ENCODE data around the gene MRPL58. TPM values are rescaled to one million over a fixed set of nuclear protein-coding genes. Genes with fewer than 3 reads are reported as not detected.

MRPL58 gene
- total RNA-seq, 1 donor from 2014 or later, result 23.8 TPM

DNA sequence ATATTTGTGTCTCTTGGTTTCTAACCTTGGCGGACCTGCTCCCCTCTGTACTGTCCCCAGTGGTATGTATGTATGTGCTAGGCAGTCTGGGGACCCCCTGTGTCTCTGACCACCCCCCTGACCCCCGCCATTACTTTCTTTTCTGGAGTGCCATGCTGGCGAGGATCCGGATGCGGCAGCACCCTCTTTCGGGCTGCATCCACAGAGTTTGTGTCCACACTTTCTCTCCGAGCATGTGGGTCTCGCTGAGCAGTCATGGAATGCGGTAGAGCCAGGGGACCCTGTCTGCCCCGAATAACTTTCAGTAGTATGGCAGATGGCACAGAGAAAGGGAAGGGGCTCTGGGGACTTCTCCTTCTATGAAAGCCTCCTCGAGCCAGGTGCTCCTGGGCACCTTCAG is 51.6 kb downstream of the MRPL58 start:
- Histone ChIP-seq H3K79me2 (ENCODE audit: insufficient read depth, low read length) (no peaks in the 10 kb centered on the region), H3K36me3 (ENCODE audit: insufficient read depth, low read length) (peaks cover 21% of the 10 kb centered on the region), H3K9ac (ENCODE audit: low read length) (no peak overlapping the region), H3K4me3 (ENCODE audit: insufficient read depth, low read depth, low read length) (no peak overlapping the region), H2AFZ (ENCODE audit: low read depth, low read length) (no peak overlapping the region), H3K9me3 (ENCODE audit: insufficient read depth, low read depth, low read length) (no peaks in the 10 kb centered on the region), H3K27ac (ENCODE audit: low read depth, low read length) (no peak overlapping the region), H3K27me3 (ENCODE audit: insufficient read depth, low read length) (no peaks in the 10 kb centered on the region), H3K4me2 (ENCODE audit: low read length) (no peak overlapping the region), H3K4me1 (ENCODE audit: insufficient read depth, low read length) (peaks cover 5% of the 10 kb centered on the region), H4K20me1 (ENCODE audit: insufficient read depth, low read length) (peaks cover 8% of the 10 kb centered on the region)
- Mint-ChIP-seq H3K27me3 (ENCODE audit: low read depth, unreplicated experiment) (no peaks in the 10 kb centered on the region), H3K36me3 (ENCODE audit: low read depth, unreplicated experiment) (peaks cover 26% of the 10 kb centered on the region), H3K4me1 (ENCODE audit: low read depth, unreplicated experiment) (peaks cover 9% of the 10 kb centered on the region), H3K9me3 (ENCODE audit: unreplicated experiment) (no peaks in the 10 kb centered on the region), H3K4me3 (ENCODE audit: unreplicated experiment) (no peak overlapping the region), H3K27ac (ENCODE audit: unreplicated experiment) (peak overlapping the region; percentile 3)
- DNase-seq (ENCODE audit: low read depth) (no peak), FAIRE-seq (no peak)
- TF ChIP-seq EZH2 (IDR thresholded peaks at IDR 0.05; ENCODE audit: insufficient read depth, low read length), result no peak
- TF ChIP-seq, protein P1, sequence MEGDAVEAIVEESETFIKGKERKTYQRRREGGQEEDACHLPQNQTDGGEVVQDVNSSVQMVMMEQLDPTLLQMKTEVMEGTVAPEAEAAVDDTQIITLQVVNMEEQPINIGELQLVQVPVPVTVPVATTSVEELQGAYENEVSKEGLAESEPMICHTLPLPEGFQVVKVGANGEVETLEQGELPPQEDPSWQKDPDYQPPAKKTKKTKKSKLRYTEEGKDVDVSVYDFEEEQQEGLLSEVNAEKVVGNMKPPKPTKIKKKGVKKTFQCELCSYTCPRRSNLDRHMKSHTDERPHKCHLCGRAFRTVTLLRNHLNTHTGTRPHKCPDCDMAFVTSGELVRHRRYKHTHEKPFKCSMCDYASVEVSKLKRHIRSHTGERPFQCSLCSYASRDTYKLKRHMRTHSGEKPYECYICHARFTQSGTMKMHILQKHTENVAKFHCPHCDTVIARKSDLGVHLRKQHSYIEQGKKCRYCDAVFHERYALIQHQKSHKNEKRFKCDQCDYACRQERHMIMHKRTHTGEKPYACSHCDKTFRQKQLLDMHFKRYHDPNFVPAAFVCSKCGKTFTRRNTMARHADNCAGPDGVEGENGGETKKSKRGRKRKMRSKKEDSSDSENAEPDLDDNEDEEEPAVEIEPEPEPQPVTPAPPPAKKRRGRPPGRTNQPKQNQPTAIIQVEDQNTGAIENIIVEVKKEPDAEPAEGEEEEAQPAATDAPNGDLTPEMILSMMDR (IDR thresholded peaks at IDR 0.05; ENCODE audit: insufficient read depth, low read depth, low read length), result no peak

DNA sequence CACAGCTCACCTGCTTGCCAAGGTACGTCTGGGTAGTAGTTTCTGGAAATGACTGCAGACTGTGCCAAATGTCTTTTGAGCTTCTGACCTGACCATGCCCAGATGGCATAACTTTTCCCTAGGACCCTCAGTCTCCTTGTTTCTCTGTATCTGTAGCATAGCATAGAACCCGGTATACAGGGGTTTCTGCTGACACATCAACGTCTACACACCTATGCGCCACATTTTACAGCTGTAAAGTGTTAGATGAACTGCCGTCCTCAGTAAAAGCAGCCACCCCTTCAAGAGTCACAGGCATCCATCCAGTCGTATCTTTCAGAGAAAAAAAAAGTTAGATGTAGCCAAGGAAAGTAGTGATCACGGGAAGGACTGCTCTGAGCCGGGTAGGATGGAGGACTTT is 52.0 kb downstream of the MRPL58 start:
- Histone ChIP-seq H3K27me3 (ENCODE audit: insufficient read depth, low read length) (no peaks in the 10 kb centered on the region), H3K4me1 (ENCODE audit: insufficient read depth, low read length) (peaks cover 5% of the 10 kb centered on the region), H3K27ac (ENCODE audit: low read depth, low read length) (no peak overlapping the region), H3K79me2 (ENCODE audit: insufficient read depth, low read length) (no peaks in the 10 kb centered on the region), H3K36me3 (ENCODE audit: insufficient read depth, low read length) (peaks cover 21% of the 10 kb centered on the region), H3K9ac (ENCODE audit: low read length) (no peak overlapping the region), H2AFZ (ENCODE audit: low read depth, low read length) (no peak overlapping the region), H3K4me3 (ENCODE audit: insufficient read depth, low read depth, low read length) (no peak overlapping the region), H3K4me2 (ENCODE audit: low read length) (no peak overlapping the region), H4K20me1 (ENCODE audit: insufficient read depth, low read length) (peaks cover 5% of the 10 kb centered on the region), H3K9me3 (ENCODE audit: insufficient read depth, low read depth, low read length) (no peaks in the 10 kb centered on the region)
- FAIRE-seq, result no peak
- Mint-ChIP-seq H3K4me3 (ENCODE audit: unreplicated experiment) (no peak overlapping the region), H3K27ac (ENCODE audit: unreplicated experiment) (peak overlapping the region; percentile 3), H3K27me3 (ENCODE audit: low read depth, unreplicated experiment) (no peaks in the 10 kb centered on the region), H3K36me3 (ENCODE audit: low read depth, unreplicated experiment) (peaks cover 26% of the 10 kb centered on the region), H3K4me1 (ENCODE audit: low read depth, unreplicated experiment) (peaks cover 9% of the 10 kb centered on the region), H3K9me3 (ENCODE audit: unreplicated experiment) (no peaks in the 10 kb centered on the region)
- no peak for DNase-seq (ENCODE audit: low read depth)
- no peak for TF ChIP-seq EZH2 (IDR thresholded peaks at IDR 0.05; ENCODE audit: insufficient read depth, low read length)
- TF ChIP-seq, protein P1 (IDR thresholded peaks at IDR 0.05; ENCODE audit: insufficient read depth, low read depth, low read length), result no peak

DNA sequence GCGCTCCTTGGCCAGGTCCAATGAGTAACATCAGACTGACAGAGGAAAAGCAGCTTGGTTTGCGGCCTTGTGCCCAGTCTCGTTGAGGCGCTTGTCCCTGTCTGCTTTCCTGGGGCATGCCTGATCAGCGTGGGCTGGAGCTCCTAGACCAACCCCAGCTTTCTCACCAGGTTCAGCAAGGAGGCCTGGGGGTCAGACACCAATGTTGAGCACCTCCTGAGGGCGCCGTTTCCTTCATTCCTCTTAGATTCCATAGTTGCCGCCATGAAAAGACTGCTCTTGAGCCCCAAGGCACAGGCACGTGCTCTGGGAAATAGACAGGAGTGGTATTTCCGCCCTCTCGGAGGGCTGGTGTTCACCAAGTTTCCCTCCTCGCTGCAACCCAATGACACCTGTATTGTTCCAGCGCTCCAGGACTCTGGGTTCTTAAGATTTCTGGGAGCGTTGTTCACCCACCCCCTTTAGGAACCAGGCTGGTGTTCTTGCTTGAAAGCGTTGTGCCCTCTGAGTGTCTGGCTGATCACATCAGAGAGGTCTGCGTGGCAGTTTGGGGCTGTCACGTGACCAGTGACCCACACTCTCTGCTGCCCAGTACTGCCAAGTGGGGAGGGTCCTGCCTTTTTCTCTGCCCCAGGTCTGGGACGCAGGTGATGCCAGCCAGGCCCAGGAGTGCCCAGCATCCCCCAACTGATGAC is 52.5 kb downstream of the MRPL58 start:
- H3K27ac Mint-ChIP-seq (ENCODE audit: unreplicated experiment), result no peak overlapping the region
- H3K9me3 Mint-ChIP-seq (ENCODE audit: unreplicated experiment), result no peaks in the 10 kb centered on the region
- H3K4me1 Mint-ChIP-seq (ENCODE audit: low read depth, unreplicated experiment), result peaks cover 9% of the 10 kb centered on the region
- H3K4me1 ChIP-seq (ENCODE audit: insufficient read depth, low read length), result peaks cover 5% of the 10 kb centered on the region
- DNase-seq (ENCODE audit: low read depth) (no peak), FAIRE-seq (no peak)
- H4K20me1 ChIP-seq (ENCODE audit: insufficient read depth, low read length), result no peaks in the 10 kb centered on the region
- no peak overlapping the region for H2AFZ ChIP-seq (ENCODE audit: low read depth, low read length)
- H3K27ac ChIP-seq (ENCODE audit: low read depth, low read length), result no peak overlapping the region
- H3K4me3 Mint-ChIP-seq (ENCODE audit: unreplicated experiment), result no peak overlapping the region
- H3K36me3 Mint-ChIP-seq (ENCODE audit: low read depth, unreplicated experiment), result peaks cover 26% of the 10 kb centered on the region
- no peaks in the 10 kb centered on the region for H3K27me3 Mint-ChIP-seq (ENCODE audit: low read depth, unreplicated experiment)
- H3K4me2 ChIP-seq (ENCODE audit: low read length), result no peak overlapping the region
- H3K9me3 ChIP-seq (ENCODE audit: insufficient read depth, low read depth, low read length), result no peaks in the 10 kb centered on the region
- no peak overlapping the region for H3K4me3 ChIP-seq (ENCODE audit: insufficient read depth, low read depth, low read length)
- peaks cover 19% of the 10 kb centered on the region for H3K36me3 ChIP-seq (ENCODE audit: insufficient read depth, low read length)
- H3K27me3 ChIP-seq (ENCODE audit: insufficient read depth, low read length), result no peaks in the 10 kb centered on the region
- TF ChIP-seq, protein P1 (IDR thresholded peaks at IDR 0.05; ENCODE audit: insufficient read depth, low read depth, low read length), result no peak
- no peak for TF ChIP-seq EZH2 (IDR thresholded peaks at IDR 0.05; ENCODE audit: insufficient read depth, low read length)
- H3K9ac ChIP-seq (ENCODE audit: low read length), result no peak overlapping the region
- no peaks in the 10 kb centered on the region for H3K79me2 ChIP-seq (ENCODE audit: insufficient read depth, low read length)

All from astrocyte (in vitro differentiated cells and primary cell).